HepG2 (cell line): Measurements from ENCODE around the gene CPE.

Experiments
- EP300 ChIP-seq, 3 experiments: sonication (generic) in 1 of 3; formaldehyde crosslinking in 1 of 3; IDR thresholded peaks; 2 replicates each; pipeline versions ENCODE4 v1.5.1 to v1.6.1; 2011 to 2020; ENCODE audit warnings: low read depth in 2 of 3, low read length in 2 of 3, borderline replicate concordance in 1 of 3, improper control_type of control experiment in 1 of 3, mild to moderate bottlenecking in 1 of 3, missing genetic modification reagents in 1 of 3, moderate library complexity in 1 of 3
- FOXA1 ChIP-seq, 2 experiments: fragments of 450-650 bp in 1 of 2; sonication (generic) in 1 of 2; formaldehyde crosslinking in 1 of 2; IDR thresholded peaks; 2 replicates each; pipeline versions ENCODE4 v1.4.0 to v1.6.1; 2016 to 2020; ENCODE audit warnings: missing genetic modification reagents in 1 of 2
- FOXJ3 ChIP-seq: sonication (generic); formaldehyde crosslinking; IDR thresholded peaks from 2 replicates; pipeline ENCODE4 v1.4.0; 2020; ENCODE audit warnings: missing genetic modification reagents, mild to moderate bottlenecking, borderline replicate concordance
- SKI ChIP-seq: fragments of 450-650 bp; IDR thresholded peaks from one replicate; pipeline ENCODE4 v1.6.1; 2018; ENCODE audit warnings: mild to moderate bottlenecking; ENCODE audit not compliant: partially characterized antibody
- SP2 ChIP-seq: sonication (generic); formaldehyde crosslinking; IDR thresholded peaks from 2 replicates; pipeline ENCODE4 v1.5.1; 2020; ENCODE audit warnings: mild to moderate bottlenecking, missing genetic modification reagents
- ZKSCAN8 ChIP-seq: IDR thresholded peaks from 2 replicates; pipeline ENCODE4 v1.6.1; 2016; ENCODE audit warnings: borderline replicate concordance, missing genetic modification reagents, missing compliant biosample characterization
- TF ChIP-seq, protein P1 (sequence below): sonication (generic); formaldehyde crosslinking; IDR thresholded peaks from 2 replicates; pipeline ENCODE4 v1.4.0; 2020; ENCODE audit warnings: mild to moderate bottlenecking, missing genetic modification reagents
- TF ChIP-seq, protein P2 (sequence below): sonication (generic); formaldehyde crosslinking; IDR thresholded peaks from 2 replicates; pipeline ENCODE4 v1.5.0; 2020; ENCODE audit warnings: mild to moderate bottlenecking, missing genetic modification reagents, moderate library complexity
- TF ChIP-seq, protein P3 (sequence below): sonication (generic); formaldehyde crosslinking; IDR thresholded peaks from 2 replicates; pipeline ENCODE4 v1.4.0; 2020; ENCODE audit warnings: missing genetic modification reagents
- TF ChIP-seq, protein P4 (sequence below): conservative IDR thresholded peaks from 2 replicates; pipeline ENCODE4 v1.6.1; 2018; ENCODE audit warnings: missing genetic modification reagents
- TF ChIP-seq, protein P5 (sequence below): sonication (generic); formaldehyde crosslinking; IDR thresholded peaks from 2 replicates; pipeline ENCODE4 v1.8.1; 2023; ENCODE audit warnings: mild to moderate bottlenecking, missing genetic modification reagents, borderline replicate concordance

DNA sequence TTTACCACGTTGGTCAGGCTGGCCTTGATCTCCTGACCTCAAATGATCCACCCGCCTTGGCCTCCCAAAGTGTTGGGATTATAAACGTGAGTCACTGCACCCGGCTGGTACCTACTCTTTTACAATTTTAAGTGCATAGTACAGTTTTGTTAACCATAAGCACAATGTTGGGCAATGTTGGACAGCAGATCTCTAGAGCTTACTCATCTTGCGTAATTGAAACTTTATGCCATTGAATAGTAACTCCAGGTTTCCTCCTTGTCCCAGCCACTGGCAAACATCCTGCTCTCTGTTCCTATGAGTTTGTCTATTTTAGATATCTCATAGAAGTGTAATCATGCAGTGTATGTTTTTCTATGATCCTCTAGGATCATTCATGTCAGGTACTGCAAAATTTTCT, 9.3 kb upstream of the CPE start:
- TF ChIP-seq, protein P1, sequence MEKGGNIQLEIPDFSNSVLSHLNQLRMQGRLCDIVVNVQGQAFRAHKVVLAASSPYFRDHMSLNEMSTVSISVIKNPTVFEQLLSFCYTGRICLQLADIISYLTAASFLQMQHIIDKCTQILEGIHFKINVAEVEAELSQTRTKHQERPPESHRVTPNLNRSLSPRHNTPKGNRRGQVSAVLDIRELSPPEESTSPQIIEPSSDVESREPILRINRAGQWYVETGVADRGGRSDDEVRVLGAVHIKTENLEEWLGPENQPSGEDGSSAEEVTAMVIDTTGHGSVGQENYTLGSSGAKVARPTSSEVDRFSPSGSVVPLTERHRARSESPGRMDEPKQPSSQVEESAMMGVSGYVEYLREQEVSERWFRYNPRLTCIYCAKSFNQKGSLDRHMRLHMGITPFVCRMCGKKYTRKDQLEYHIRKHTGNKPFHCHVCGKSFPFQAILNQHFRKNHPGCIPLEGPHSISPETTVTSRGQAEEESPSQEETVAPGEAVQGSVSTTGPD (CRISPR knock-in tag) = peak; percentile 72; the same call in 1 of the 2 replicates
- TF ChIP-seq, protein P2, sequence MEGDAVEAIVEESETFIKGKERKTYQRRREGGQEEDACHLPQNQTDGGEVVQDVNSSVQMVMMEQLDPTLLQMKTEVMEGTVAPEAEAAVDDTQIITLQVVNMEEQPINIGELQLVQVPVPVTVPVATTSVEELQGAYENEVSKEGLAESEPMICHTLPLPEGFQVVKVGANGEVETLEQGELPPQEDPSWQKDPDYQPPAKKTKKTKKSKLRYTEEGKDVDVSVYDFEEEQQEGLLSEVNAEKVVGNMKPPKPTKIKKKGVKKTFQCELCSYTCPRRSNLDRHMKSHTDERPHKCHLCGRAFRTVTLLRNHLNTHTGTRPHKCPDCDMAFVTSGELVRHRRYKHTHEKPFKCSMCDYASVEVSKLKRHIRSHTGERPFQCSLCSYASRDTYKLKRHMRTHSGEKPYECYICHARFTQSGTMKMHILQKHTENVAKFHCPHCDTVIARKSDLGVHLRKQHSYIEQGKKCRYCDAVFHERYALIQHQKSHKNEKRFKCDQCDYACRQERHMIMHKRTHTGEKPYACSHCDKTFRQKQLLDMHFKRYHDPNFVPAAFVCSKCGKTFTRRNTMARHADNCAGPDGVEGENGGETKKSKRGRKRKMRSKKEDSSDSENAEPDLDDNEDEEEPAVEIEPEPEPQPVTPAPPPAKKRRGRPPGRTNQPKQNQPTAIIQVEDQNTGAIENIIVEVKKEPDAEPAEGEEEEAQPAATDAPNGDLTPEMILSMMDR = no peak
- TF ChIP-seq EP300 (IDR thresholded peaks at IDR 0.05; ENCODE audit: low read depth in 2 of 2, low read length in 2 of 2) (peak; percentile 89 to 93; a peak in 3 of 4 replicates), EP300 (CRISPR knock-in tag; IDR thresholded peaks at IDR 0.05; ENCODE audit: borderline replicate concordance) (peak; percentile 84), FOXJ3 (CRISPR knock-in tag) (peak; percentile 84; the same call in 1 of the 2 replicates), FOXA1 (IDR thresholded peaks at IDR 0.05) (no peak), FOXA1 (CRISPR knock-in tag; IDR thresholded peaks at IDR 0.05) (peak; percentile 61; the same call in 1 of the 2 replicates), SKI (peak; percentile 60), SP2 (CRISPR knock-in tag) (no peak), ZKSCAN8 (CRISPR knock-in tag) (peak; percentile 84; the same call in 1 of the 2 replicates)
- TF ChIP-seq, protein P3, sequence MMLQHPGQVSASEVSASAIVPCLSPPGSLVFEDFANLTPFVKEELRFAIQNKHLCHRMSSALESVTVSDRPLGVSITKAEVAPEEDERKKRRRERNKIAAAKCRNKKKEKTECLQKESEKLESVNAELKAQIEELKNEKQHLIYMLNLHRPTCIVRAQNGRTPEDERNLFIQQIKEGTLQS (CRISPR knock-in tag) = peak; percentile 83
- TF ChIP-seq, protein P4, sequence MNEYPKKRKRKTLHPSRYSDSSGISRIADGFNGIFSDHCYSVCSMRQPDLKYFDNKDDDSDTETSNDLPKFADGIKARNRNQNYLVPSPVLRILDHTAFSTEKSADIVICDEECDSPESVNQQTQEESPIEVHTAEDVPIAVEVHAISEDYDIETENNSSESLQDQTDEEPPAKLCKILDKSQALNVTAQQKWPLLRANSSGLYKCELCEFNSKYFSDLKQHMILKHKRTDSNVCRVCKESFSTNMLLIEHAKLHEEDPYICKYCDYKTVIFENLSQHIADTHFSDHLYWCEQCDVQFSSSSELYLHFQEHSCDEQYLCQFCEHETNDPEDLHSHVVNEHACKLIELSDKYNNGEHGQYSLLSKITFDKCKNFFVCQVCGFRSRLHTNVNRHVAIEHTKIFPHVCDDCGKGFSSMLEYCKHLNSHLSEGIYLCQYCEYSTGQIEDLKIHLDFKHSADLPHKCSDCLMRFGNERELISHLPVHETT (CRISPR knock-in tag) = no peak
- TF ChIP-seq, protein P5, sequence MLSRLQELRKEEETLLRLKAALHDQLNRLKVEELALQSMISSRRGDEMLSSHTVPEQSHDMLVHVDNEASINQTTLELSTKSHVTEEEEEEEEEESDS = no peak
